HCT116 (cell line): Measurements from ENCODE around the gene STX16. TPM values are rescaled to one million over a fixed set of nuclear protein-coding genes. Genes with fewer than 3 reads are reported as not detected.

ENCODE experiments used
- ATAC-seq: fragments of 200-7000 bp; cut with Tn5 transposase; 2 replicates; pipeline ENCODE4 v1.9.1; 2020; ENCODE audit warnings: mild to moderate bottlenecking, moderate library complexity
- BruUV-seq: library from RNA; stranded (reverse); fragments of 400-500 nt; replicated peaks from 2 replicates; lab custom pipeline; 2021; lab: Mats Ljungman, UMichigan
- CTCF ChIA-PET: fragments of 300-600 bp; sonication (Branson Sonifier 250); formaldehyde crosslinking; loops from one replicate; lab custom pipeline; 2021; ENCODE audit warnings: antibody characterized with exemption; lab: Charles Lee
- POLR2A ChIA-PET: fragments of 300-600, 350-600 bp; sonication (Branson Sonifier 250); formaldehyde crosslinking; loops from one replicate; lab custom pipeline; 2021; ENCODE audit warnings: antibody characterized with exemption; lab: Charles Lee
- RAD21 ChIA-PET, 2 experiments: fragments of 300-600 bp; sonication (Branson Sonifier 250); formaldehyde crosslinking; loops; one replicate each; lab custom pipeline; 2023; ENCODE audit warnings: low total read pairs in 2 of 2; ENCODE audit not compliant: uncharacterized antibody in 2 of 2, unreplicated experiment in 2 of 2, low non-redundant PET in 1 of 2; lab: Charles Lee
- DNase-seq: peaks from one replicate; pipeline ENCODE4 v3.0.0-alpha.2; 2010; ENCODE audit warnings: low read depth, low spot score
- H2AFZ ChIP-seq: fragments of 200-600 bp; shearing (Covaris generic), sonication (generic); 2 replicates; pipeline ENCODE4 v1.6.1; 2017; ENCODE audit warnings: low read depth, mixed run types, mixed read lengths, antibody characterized with exemption, low read length; ENCODE audit not compliant: poor library complexity, severe bottlenecking
- H3K27ac ChIP-seq: 2 replicates; pipeline ENCODE4 v1.5.1; 2012; ENCODE audit warnings: low read depth, low read length
- H3K27me3 ChIP-seq: fragments of 200-600 bp; sonication (generic); 2 replicates; pipeline ENCODE4 v1.6.1; 2016; ENCODE audit warnings: mixed run types, low read length, mixed read lengths; ENCODE audit not compliant: insufficient read depth
- H3K36me3 ChIP-seq, 2 experiments: fragments of 200-500 bp in 1 of 2; fragments of 200-600 bp in 1 of 2; sonication (Bioruptor generic) in 1 of 2; sonication (generic) in 1 of 2; 2 replicates each; pipeline versions ENCODE4 v1.5.1 to v1.6.1; 2014 to 2016; ENCODE audit warnings: low read length in 2 of 2, inconsistent platforms in 1 of 2, mixed read lengths in 1 of 2, mixed run types in 1 of 2; ENCODE audit not compliant: insufficient read depth in 2 of 2, control insufficient read depth in 1 of 2
- H3K4me1 ChIP-seq, 2 experiments: fragments of 200-600 bp in 1 of 2; sonication (generic) in 1 of 2; 2 replicates each; pipeline versions ENCODE4 v1.5.1 to v1.6.1; 2012 to 2017; ENCODE audit warnings: low read length in 2 of 2, inconsistent platforms in 1 of 2, mild to moderate bottlenecking in 1 of 2, mixed read lengths in 1 of 2, mixed run types in 1 of 2, moderate library complexity in 1 of 2; ENCODE audit not compliant: insufficient read depth in 2 of 2, control insufficient read depth in 1 of 2
- H3K4me2 ChIP-seq: fragments of 200-600 bp; sonication (generic); 2 replicates; pipeline ENCODE4 v1.6.1; 2017; ENCODE audit warnings: mixed run types, low read length, mixed read lengths
- H3K4me3 ChIP-seq, 2 experiments: fragments of 200-600 bp in 1 of 2; sonication (generic) in 1 of 2; replicated peaks in 1 of 2; 2 replicates each; pipeline ENCODE4 v1.5.1; 2011 to 2016; ENCODE audit warnings: low read length in 2 of 2, control low read depth in 1 of 2, low read depth in 1 of 2, mild to moderate bottlenecking in 1 of 2, mixed read lengths in 1 of 2, mixed run types in 1 of 2
- H3K79me2 ChIP-seq: fragments of 200-600 bp; sonication (generic); 2 replicates; pipeline ENCODE4 v1.6.1; 2017; ENCODE audit warnings: mild to moderate bottlenecking, mixed run types, low read length, moderate library complexity, mixed read lengths; ENCODE audit not compliant: insufficient read depth
- H3K9ac ChIP-seq: fragments of 200-600 bp; sonication (generic); 2 replicates; pipeline ENCODE4 v1.6.1; 2016; ENCODE audit warnings: low read length, mixed read lengths
- H3K9me2 ChIP-seq: fragments of 200-600 bp; sonication (generic), shearing (Covaris generic); 2 replicates; pipeline ENCODE4 v1.6.1; 2017; ENCODE audit warnings: mixed run types, mild to moderate bottlenecking, moderate library complexity; ENCODE audit not compliant: insufficient read depth
- H3K9me3 ChIP-seq, 2 experiments: fragments of 200-500 bp in 1 of 2; fragments of 200-600 bp in 1 of 2; sonication (Bioruptor generic) in 1 of 2; sonication (generic) in 1 of 2; 2 replicates each; pipeline ENCODE4 v1.6.1; 2014 to 2017; ENCODE audit warnings: low read length in 2 of 2, mixed read lengths in 2 of 2, inconsistent platforms in 1 of 2, low read depth in 1 of 2, mild to moderate bottlenecking in 1 of 2, mixed run types in 1 of 2, moderate library complexity in 1 of 2; ENCODE audit not compliant: control insufficient read depth in 1 of 2, insufficient read depth in 1 of 2
- H4K20me1 ChIP-seq: fragments of 200-600 bp; sonication (generic), shearing (Covaris generic); 2 replicates; pipeline ENCODE4 v1.6.1; 2017; ENCODE audit warnings: mixed run types, mild to moderate bottlenecking, moderate library complexity; ENCODE audit not compliant: insufficient read depth
- CBX3 ChIP-seq: IDR thresholded peaks from 2 replicates; pipeline ENCODE4 v1.6.1; 2012; ENCODE audit warnings: low read depth
- CEBPB ChIP-seq: IDR thresholded peaks from 2 replicates; pipeline ENCODE4 v1.6.1; 2012; ENCODE audit warnings: low read depth
- CTCF ChIP-seq, 3 experiments: fragments of 200-600 bp in 1 of 3; sonication (generic) in 1 of 3; IDR thresholded peaks in 2 of 3; conservative IDR thresholded peaks in 1 of 3; 2 replicates each; pipeline ENCODE4 v1.5.1; 2012 to 2017; ENCODE audit warnings: low read depth in 2 of 3, low read length in 2 of 3, antibody characterized with exemption in 1 of 3, borderline replicate concordance in 1 of 3, control low read depth in 1 of 3, mild to moderate bottlenecking in 1 of 3, mixed read lengths in 1 of 3, mixed run types in 1 of 3, moderate library complexity in 1 of 3; ENCODE audit not compliant: insufficient read depth in 1 of 3
- EGR1 ChIP-seq: IDR thresholded peaks from 2 replicates; pipeline ENCODE4 v1.6.1; 2012; ENCODE audit warnings: low read depth
- ELF1 ChIP-seq: IDR thresholded peaks from 2 replicates; pipeline ENCODE4 v1.6.1; 2012; ENCODE audit warnings: low read depth, borderline replicate concordance
- EZH2 ChIP-seq: fragments of 200-600 bp; sonication (generic); IDR thresholded peaks from 2 replicates; pipeline ENCODE4 v1.6.1; 2017; ENCODE audit warnings: antibody characterized with exemption, mixed run types
- FOSL1 ChIP-seq: IDR thresholded peaks from 2 replicates; pipeline ENCODE4 v1.6.1; 2012; ENCODE audit warnings: low read depth
- POLR2AphosphoS5 ChIP-seq: IDR thresholded peaks from 2 replicates; pipeline ENCODE4 v1.6.1; 2011; ENCODE audit warnings: mild to moderate bottlenecking, low read depth, low read length, moderate library complexity
- RAD21 ChIP-seq: IDR thresholded peaks from 2 replicates; pipeline ENCODE4 v1.6.1; 2012; ENCODE audit warnings: low read depth, mild to moderate bottlenecking
- REST ChIP-seq: IDR thresholded peaks from 2 replicates; pipeline ENCODE4 v1.6.1; 2012; ENCODE audit warnings: low read depth
- SIN3A ChIP-seq: IDR thresholded peaks from 2 replicates; pipeline ENCODE4 v1.6.1; 2012; ENCODE audit warnings: low read depth
- SP1 ChIP-seq: IDR thresholded peaks from 2 replicates; pipeline ENCODE4 v1.6.1; 2012; ENCODE audit warnings: low read depth
- SRF ChIP-seq: IDR thresholded peaks from 2 replicates; pipeline ENCODE4 v1.6.1; 2012; ENCODE audit warnings: low read depth
- TCF7L2 ChIP-seq: IDR thresholded peaks from 2 replicates; pipeline ENCODE4 v1.7.0; 2011; ENCODE audit warnings: borderline replicate concordance, inconsistent platforms; ENCODE audit not compliant: insufficient read depth, insufficient read length; ENCODE audit errors: extremely low read depth
- YY1 ChIP-seq: IDR thresholded peaks from 2 replicates; pipeline ENCODE4 v1.6.1; 2011; ENCODE audit warnings: low read length, low read depth, moderate library complexity, mild to moderate bottlenecking; ENCODE audit not compliant: insufficient replicate concordance; ENCODE audit errors: extremely low read depth
- ZBTB33 ChIP-seq: IDR thresholded peaks from 2 replicates; pipeline ENCODE4 v1.6.1; 2011; ENCODE audit warnings: mild to moderate bottlenecking, low read length, moderate library complexity; ENCODE audit not compliant: insufficient replicate concordance; ENCODE audit errors: extremely low read depth
- ZFX ChIP-seq: fragments of 450-650 bp; IDR thresholded peaks from 2 replicates; pipeline ENCODE4 v1.6.1; 2017
- ZNF274 ChIP-seq: fragments of 200-500 bp; sonication (Bioruptor generic); IDR thresholded peaks from 2 replicates; pipeline ENCODE4 v1.6.1; 2014; ENCODE audit warnings: mild to moderate bottlenecking, low read depth, low read length, inconsistent platforms
- intact Hi-C: fragments of 100-400 bp; cut with micrococcal nuclease; formaldehyde crosslinking; loops from 2 replicates; pipeline ENCODE4 v1.10.0; 2022
- total RNA-seq: library from RNA; stranded (reverse); gene quantifications from one replicate; pipeline ENCODE4 v1.2.1, GENCODE V29; 2021; ENCODE audit not compliant: unreplicated experiment

The STX16 gene
- total RNA-seq, 1 experiment from 2014 or later: 55.1 TPM

- TF ChIP-seq EGR1 (no peak), SIN3A (no peak), REST (no peak), EZH2 (no peak), CTCF (IDR thresholded peaks at IDR 0.05 in 2 of 3, conservative IDR thresholded peaks at IDR 0.05 in 1 of 3; ENCODE audit: borderline replicate concordance in 1 of 3, insufficient read depth in 1 of 3, low read depth in 2 of 3, low read length in 2 of 3) (no peak), TCF7L2 (no peak), ELF1 (no peak), RAD21 (no peak), ZNF274 (no peak), CEBPB (no peak), SRF (no peak), ZBTB33 (no peak), POLR2AphosphoS5 (no peak), CBX3 (no peak), SP1 (no peak), YY1 (no peak), FOSL1 (no peak), ZFX (no peak)
- Histone ChIP-seq H3K9me2 (no peaks in the 10 kb centered on the region), H3K9me3 (no peaks in the 10 kb centered on the region), H4K20me1 (no peaks in the 10 kb centered on the region), H3K79me2 (no peaks in the 10 kb centered on the region), H3K4me3 (no peak overlapping the region), H3K36me3 (no peaks in the 10 kb centered on the region), H2AFZ (no peak overlapping the region), H3K27me3 (no peaks in the 10 kb centered on the region), H3K9ac (no peak overlapping the region), H3K4me1 (no peaks in the 10 kb centered on the region), H3K4me2 (no peak overlapping the region), H3K27ac (no peak overlapping the region)
- BruUV-seq: no TSS peak
- ChIA-PET POLR2A (no interaction called here), RAD21 (no interaction called here), CTCF (no interaction called here)
- intact Hi-C loops: no loop called here
- ATAC-seq (no peak), DNase-seq (no peak)
These were observed 33.9 kb upstream of the STX16 start for GRCh38 chr20:58617158-58617557.
